HG02943 (cell line): ENCODE results near the gene BAX.

ENCODE experiments used
- ATAC-seq: cut with Tn5 transposase; IDR thresholded peaks from one replicate; pipeline ENCODE4 v1.9.1; 2021; ENCODE audit warnings: mild to moderate bottlenecking, low read depth, moderate library complexity; ENCODE audit not compliant: unreplicated experiment

The BAX gene

DNA sequence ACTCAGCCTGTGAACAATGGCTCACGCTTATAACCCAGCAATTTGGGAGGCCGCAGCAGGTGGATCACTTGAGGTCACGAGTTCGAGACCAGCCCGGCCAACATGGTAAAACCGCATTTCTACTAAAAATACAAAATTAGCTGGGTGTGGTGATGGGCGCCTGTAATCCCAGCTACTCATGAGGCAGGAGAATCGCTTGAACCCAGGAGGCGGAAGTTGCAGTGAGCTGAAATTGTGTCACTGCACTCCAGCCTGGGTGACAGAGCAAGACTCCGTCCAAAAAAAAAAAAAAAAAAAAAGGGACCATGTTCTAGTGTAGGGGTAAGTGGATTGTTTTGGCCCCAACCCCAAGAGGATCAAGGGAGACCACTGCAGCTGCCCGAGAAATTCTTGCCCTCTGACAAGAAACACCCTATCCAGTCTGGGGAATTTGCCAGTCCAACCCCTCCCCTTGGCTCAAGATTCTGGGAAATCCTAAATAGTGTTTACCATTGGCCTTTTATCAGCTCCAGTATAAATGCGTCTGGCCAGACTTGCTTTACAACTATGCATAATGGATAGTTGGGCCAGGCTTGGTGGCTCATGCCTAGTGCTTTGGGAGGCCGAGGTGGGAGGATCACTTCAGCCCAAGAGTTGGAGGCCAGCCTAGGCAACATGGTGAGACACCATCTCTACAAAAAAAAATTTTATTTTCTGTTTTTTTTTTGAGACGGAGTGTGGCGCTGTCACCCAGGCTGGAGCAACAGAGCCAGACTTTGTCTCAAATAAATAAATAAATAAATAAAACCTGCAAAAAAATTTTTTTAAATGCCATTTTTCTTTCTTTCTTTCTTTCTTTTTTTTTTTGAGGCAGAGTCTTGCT is 26.3 kb upstream of the BAX start:
- no peak for ATAC-seq

DNA sequence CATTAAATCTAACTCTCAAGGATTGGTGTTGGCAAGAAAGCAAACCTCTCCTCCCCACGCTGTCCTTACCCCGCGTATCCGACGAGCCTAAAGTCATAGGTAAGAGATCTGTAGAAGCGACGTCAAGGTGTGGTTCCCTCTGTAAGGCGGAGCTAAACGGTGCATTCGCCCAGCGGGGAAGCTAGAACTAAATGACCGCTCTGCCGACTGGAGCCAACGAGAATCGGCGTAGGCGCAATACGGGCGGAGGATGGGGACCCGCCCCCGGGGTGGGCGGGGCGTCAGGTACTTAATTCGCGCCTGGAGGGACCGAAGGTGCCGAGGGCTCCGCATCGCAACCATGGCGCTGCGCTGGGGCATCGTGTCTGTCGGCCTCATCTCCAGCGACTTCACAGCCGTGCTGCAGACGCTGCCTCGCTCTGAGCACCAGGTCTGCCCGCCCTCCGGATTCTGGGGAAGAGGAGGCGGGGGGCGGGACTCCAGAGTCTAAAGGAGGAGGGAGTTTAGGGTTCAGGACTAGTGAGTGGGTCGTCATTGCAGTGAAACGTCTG is 21.2 kb upstream of the BAX start, which contains the start of gene DHDH:
DHDH (plus strand) TSS at position 318 of the 551 bp plus-strand sequence; CDS start at position 341, 23 bp downstream.
- ATAC-seq: no peak

DNA sequence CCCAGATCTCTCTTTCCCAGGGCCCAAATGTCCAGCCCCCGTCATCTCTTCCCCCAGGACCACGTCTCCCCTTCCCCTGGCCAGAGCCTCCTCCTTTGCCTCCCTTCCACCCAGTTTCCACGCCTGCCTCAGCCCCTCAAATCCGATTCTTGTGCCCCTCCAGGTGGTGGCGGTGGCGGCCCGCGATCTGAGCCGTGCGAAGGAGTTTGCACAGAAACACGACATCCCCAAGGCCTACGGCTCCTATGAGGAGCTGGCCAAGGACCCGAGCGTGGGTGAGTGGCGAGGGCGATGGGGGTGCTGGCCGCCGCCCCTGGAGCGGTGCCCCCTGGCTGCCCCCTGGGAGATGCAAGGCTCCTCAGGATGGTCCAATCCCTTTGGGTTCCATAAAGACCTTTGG is 19.8 kb upstream of the BAX start:
- no peak for ATAC-seq

DNA sequence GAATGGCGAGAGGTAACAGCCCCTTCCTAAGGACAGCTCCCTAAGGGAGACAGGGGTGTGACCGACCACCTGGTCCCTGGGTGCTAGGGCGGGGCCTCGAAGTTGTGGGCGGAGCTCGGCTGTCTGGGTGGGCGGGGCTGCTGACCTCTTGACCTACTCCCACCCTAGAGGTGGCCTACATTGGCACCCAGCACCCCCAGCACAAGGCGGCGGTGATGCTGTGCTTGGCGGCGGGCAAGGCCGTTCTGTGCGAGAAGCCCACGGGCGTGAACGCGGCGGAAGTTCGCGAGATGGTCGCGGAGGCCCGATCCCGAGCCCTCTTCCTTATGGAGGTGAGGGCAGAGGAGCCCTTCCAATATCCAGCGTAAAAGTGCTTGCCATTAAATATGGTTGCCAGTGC is 18.8 kb upstream of the BAX start:
- no peak for ATAC-seq

DNA sequence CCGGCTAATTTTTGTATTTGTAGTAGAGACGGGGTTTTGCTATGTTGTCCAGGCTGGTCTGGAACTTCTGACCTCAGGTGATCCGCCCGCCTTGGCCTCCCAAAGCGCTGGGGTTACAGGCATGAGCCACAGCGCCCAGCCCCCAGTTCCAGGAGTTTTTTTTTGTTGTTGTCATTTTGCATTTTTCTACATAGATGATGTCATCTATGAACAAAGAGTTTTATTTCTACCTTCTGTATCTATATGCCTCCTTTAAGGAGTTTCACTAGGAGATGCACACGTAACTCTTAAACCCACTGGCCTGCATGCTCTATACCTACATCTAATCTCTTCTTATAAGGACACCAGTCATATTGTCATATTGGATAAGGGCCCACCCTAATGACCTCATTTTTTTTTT is 16.4 kb upstream of the BAX start:
- no peak for ATAC-seq

DNA sequence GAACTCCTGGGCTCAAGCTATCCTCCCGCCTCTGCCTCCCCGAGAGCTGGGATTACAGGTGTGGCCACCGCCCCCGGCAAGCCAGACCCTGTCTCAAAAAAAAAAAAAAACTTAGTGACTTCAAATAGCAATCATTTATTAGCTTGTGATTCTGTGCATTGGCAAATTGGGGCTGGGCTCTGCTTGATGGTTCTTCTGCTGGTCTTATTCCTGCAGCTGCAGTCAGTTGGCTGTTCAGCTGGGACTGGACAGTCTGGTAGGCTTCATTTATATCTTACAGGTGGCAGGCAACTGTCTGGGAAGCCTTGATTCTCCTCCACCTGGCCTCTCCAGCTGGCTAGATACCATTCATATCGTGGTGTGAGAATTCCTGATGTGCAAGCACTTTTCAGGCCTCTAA is 13.8 kb upstream of the BAX start:
- ATAC-seq: no peak

DNA sequence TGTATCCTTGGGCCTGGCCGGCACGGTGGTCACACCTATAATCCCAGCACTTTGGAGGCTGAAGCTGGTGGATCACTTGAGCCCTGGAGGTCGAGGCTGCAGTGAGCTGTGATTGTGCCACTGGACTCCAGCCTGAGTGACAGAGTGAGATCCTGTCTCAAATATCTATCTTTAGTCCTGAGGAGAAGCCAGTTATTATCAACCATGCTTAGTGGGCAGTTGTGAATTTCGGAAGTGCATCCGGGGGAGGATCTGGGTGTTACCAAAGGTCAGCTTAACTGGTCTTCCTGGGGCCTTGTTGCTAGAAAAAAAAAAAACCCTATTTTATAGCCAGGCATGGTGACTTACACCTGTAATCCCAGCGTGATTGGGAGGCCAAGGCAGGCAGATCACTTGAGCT is 11.6 kb upstream of the BAX start:
- no peak for ATAC-seq

DNA sequence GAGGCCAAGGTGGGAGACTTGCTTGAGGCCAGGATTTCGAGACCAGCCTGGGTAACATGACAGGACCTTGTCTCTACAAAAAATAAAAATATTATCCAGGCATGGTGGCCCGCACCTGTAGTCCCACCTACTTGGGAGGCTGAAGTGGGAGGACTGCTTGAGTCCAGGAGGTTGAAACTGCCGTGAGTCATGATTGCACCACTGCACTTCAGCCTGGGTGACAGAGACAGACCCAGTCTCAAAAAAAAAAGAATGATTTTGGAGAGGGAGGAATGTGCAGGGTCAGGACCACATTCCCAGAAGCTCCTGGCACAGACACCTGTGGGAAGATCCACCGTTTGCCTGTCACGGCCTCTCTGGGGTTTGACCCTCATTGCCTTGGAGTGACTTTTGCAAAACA is 9.3 kb upstream of the BAX start:
- no peak for ATAC-seq

DNA sequence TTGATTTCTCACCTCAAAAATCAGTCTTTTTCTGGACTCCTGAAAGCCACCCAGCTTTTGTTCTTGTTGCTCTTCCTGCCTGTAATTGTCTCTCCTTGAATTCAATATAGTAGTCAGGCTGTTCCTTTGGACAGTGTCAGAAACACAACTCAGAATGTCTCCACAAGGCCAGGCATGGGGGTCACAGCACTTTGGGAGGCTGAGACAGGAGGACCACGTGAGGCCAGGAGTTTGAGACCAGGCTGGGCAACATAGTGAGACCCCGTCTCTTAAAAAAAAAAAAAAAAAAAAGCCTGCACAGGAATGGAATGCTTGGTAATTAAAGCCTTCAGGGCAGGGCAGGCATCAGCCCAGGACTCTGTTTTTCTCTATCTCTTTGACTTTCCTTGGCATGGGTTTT is 8.9 kb upstream of the BAX start:
- ATAC-seq: no peak

DNA sequence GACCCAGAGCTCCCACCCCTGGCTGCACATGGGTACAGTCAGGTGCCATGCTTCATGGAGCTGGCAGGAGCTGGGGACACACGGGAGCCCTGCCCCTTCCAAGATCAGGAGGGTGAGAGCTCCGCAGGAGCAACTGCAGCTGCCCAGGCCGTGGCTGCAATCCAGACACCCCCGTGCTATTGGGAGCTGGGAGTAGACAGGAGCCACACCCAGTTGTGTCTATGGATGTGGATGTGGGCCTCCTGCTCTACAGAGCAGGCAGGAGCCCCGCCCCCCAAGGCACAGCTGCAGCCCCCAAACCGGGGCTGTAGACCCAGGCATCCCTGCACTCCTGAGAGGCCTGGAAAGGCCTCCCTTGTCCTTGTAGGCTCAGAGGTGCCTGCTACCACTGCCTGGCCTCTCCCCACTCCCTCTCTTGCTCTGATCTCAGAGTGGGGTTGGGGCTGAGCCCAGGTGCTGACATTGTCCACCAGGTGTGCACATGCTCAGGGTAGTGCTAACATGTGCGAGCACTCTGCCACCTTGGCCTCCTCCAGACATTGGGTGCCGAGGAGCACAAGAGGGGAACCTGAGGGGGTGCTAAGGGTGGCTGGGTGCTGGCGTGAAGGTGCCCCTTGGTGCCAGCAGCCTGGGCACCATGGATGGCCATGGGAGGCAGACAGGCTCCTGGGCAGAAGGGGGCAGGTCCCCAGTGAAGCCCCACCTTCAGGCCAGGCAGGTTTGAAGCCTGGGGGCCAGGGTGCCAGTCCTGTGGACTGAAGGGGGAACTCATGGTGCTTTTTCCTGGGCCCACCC is 8.0 kb upstream of the BAX start:
- ATAC-seq: no peak

DNA sequence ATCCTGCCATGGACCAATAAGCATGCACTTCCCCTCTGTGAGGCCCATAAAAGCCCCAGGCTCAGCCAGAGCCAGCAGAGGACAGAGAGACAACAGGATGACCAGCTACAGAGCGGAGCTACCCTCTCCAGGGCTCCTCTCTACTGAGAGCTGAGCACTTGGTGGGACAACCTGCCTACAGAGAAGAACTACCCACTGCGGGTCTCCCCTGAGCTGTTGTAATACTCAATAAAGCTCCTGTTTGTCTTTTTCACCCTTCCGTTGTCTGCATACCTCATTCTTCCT is 7.5 kb upstream of the BAX start:
- ATAC-seq: no peak

DNA sequence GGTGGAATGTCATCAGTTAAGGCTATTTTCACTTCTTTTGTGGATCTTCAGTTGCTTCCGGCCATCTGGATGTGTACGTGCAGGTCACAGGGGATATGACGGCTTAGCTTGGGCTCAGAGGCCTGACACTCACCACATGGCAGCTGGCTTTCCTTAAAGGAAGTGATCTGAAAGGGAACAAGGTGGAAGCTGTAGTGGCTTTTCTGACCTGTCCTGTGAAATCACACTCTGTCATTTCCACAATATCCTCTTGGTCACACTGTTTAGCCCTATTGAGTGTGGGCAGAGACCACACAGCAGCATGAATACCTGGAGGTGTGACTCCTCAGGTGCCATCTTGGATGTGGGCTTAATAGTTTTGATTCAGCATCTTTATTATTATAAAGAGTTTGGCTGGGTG is 4.5 kb upstream of the BAX start:
- no peak for ATAC-seq

DNA sequence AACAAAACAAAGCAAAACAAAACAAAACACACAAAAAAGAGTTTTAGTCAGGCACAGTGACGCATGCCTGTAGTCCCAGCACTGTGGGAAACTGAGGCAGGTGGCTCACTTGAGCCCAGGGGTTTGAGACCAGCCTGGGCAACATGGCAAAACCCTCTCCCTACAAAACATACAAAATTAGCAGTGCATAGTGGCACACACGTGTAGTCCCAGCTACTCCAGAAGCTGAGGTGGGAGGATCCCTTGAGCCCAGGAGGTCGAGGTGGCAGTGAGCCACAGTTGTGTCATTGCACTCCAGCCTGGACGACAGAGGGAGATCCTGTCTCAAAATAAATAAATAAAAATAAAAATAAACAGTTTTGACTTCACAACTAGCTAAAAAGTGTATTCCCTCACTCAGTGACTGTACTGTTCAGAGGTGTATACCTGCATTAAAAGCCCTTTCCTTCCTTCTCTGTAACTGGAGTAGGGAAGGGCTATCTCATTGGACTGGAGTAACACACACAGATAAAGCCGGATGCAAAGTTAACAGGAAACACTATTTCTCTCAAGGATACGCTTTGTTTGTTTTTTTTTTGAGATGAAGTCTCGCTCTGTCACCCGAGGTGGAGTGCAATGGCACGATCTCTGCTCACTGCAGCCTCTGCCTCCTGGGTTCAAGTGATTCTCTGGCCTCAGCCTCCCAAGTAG is 3.7 kb upstream of the BAX start:
- no peak for ATAC-seq

DNA sequence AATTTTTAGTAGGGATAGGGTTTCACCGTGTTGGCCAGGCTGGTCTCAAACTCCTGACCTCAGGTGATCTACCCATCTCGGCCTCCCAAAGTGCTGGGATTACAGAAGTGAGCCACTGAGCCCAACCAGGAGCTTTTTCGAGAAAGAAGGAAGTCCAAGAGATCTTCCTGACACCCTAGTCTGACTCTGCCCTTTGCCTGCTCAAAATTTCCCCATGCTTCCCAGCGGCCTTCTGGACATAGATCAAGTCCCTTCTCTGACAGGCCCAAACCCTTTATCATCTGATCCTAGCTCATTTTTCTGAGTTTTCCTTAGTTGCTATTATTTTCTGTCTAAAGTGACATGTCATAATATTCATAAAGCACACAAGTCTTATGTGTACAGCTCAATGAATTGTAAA is 1.5 kb upstream of the BAX start:
- ATAC-seq: no peak

DNA sequence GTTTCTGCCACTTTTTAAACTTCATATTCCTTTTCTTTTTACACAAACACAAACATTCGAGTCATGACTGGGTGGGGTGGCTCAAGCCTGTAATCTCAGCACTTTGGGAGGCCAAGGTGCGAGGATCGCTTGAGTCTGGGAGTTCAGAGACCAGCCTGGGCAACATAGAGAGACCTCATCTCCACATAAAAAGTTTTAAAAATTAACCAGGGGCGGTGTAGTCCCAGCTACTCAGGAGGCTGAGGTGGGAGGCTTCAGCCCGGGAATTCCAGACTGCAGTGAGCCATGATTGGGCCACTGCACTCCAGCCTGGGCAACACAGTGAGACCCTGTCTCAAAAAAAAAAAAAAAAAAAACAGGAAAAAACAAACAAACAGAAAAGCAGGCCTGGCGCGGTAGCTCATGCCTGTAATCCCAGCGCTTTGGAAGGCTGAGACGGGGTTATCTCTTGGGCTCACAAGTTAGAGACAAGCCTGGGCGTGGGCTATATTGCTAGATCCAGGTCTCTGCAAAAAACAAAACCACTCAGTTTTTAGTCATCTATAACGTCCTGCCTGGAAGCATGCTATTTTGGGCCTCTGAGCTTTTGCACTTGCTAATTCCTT is 583 bp upstream of the BAX start:
- no peak for ATAC-seq

DNA sequence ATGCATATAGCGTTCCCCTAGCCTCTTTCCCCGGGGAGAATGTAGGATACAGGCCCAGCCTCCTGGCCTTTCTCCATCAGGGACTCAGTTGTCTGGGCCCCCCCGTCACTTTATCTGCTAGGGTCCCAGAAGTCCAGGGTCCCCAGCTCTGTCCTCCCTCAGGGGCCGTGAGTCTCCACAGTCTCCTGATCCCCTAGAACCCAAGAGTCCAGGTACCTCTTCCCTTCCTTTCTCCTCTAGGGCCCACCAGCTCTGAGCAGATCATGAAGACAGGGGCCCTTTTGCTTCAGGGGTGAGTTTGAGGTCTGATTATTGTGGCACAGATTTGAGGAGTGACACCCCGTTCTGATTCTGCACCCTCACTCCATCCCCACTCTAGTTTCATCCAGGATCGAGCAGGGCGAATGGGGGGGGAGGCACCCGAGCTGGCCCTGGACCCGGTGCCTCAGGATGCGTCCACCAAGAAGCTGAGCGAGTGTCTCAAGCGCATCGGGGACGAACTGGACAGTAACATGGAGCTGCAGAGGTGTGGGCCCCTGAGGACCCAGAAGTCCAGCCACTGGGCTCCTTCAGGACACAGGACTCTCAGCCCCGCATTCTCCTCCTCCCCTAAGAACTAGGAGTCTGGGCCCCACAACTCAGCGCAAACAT is 758 bp downstream of the BAX start:
- no peak for ATAC-seq

DNA sequence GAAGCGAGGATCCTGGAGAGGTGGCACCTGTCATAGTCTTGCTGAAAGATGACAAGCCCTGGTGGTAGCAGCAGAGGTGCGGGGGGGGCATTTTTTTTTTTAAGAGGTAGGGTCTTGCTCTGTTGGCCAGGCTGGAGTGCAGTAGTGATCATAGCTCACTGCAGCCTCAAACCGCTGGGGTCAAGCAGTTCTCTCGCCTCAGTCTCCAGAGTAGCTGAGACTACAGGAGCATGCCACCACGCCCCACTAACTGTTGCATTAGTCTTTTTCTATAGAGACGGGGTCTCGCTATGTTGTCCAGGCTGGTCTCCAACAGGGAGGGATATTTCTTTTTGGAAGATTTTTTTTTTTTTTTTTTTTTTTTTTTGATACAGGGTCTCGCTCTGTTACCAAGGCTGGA is 3.3 kb downstream of the BAX start:
- no peak for ATAC-seq

DNA sequence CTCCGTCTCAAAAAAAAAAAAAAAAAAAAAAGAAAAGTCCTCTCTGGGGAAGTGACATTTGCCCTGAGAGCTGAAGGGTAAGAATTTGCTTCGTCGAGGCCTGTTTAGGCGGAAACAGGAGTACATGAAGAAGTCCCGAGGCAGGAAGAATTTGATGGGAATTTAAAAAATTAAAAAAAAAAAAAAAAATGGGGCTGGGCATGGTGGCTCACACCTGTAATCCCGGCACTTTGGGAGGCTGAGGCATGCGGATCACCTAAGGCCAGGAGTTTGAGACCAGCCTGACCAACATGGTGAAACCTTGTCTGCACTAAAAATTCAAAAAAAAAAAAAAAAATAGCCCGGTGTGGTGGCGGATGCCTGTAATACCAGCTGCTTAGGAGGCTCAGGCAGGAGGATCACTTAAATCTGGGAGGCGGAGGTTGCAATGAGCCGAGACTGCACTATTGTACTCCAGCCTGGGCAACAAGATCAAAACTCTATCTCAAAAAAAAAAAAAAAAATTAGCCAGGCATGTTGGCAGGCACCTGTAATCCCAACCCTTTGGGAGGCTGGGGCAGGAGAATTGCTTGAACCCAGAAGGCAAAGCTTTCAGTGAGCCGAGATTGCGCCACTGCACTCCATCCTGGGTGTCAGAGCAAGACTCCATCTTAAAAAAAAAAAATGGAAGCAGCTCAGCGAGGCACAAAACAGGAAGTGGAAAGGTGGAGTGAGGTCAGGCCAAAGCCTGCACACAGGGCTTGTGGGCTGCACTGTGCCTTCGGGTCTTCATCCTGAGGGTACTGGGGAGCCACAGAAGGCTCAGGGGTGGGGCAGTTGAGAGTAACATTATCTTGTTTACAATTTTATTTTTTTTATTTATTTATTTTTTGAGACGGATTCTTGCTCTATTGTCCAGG is 4.9 kb downstream of the BAX start:
- no peak for ATAC-seq

DNA sequence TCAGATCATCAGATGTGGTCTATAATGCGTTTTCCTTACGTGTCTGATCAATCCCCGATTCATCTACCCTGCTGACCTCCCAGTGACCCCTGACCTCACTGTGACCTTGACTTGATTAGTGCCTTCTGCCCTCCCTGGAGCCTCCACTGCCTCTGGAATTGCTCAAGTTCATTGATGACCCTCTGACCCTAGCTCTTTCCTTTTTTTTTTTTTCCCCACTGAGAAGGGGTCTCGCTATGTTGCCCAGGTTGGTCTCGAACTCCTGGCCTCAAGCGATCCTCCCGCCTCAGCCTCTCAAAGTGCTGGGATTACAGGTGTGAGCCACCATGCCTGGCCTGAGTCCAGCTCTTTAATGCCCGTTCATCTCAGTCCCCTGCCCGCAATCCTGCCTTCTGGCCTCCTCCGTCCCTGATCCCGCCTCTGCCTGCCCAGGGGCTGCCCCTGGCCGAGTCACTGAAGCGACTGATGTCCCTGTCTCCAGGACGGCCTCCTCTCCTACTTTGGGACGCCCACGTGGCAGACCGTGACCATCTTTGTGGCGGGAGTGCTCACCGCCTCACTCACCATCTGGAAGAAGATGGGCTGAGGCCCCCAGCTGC is 6.5 kb downstream of the BAX start:
- ATAC-seq: no peak
